ENCODE data around the gene FAM227B.
"Not testable (repeated sequence)": the region's sequence is repeated elsewhere in the genome, so short reads cannot be mapped to it uniquely, and the experiment has no call there.

The FAM227B gene

GRCh38 chr15:49383266-49383665, 237.4 kb downstream of the FAM227B start:
- TF ChIP-seq, protein P1, sequence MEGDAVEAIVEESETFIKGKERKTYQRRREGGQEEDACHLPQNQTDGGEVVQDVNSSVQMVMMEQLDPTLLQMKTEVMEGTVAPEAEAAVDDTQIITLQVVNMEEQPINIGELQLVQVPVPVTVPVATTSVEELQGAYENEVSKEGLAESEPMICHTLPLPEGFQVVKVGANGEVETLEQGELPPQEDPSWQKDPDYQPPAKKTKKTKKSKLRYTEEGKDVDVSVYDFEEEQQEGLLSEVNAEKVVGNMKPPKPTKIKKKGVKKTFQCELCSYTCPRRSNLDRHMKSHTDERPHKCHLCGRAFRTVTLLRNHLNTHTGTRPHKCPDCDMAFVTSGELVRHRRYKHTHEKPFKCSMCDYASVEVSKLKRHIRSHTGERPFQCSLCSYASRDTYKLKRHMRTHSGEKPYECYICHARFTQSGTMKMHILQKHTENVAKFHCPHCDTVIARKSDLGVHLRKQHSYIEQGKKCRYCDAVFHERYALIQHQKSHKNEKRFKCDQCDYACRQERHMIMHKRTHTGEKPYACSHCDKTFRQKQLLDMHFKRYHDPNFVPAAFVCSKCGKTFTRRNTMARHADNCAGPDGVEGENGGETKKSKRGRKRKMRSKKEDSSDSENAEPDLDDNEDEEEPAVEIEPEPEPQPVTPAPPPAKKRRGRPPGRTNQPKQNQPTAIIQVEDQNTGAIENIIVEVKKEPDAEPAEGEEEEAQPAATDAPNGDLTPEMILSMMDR (conservative IDR thresholded peaks at IDR 0.05): no peak
- no peak overlapping the region for H3K27ac ChIP-seq

DNA sequence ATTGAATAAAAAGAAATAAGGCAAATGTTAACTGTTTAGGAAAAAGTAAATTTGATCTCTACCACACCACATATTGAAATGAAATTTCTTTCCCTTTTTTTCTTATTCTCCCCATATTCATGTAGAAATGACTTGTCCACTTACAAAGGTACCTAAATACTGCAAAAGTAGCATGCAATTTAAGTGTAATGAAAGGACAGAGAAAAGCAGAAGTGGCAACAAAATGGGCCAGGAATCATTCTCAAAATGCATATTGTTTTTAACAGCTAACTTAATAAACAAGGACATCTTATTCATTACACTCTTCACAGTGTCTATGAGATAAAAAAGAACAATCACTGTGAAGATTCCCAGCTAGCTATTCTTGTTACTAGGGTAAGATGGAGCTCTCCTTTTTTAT, 238.2 kb downstream of the FAM227B start:
- TF ChIP-seq, protein P1 (conservative IDR thresholded peaks at IDR 0.05): no peak
- H3K27ac ChIP-seq: no peak overlapping the region

DNA sequence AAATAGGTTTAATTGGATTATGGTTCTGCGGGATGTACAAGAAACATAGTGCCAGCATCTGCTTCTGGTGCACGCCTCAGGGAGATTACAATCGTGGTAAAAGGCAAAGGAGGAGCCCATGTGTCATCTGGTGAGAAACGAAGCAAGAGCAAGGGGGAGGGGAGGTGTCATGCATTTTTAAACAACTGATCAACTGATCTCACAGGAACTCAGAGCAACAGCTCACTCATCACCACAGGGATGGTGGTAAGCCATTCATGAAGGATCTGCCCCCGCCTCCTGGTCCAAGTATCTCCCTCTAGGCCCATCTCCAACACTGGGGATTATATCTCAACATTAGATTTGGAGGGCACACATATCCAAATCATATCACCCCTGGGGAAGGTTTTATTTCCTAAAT, 239.7 kb downstream of the FAM227B start:
- TF ChIP-seq, protein P1 (conservative IDR thresholded peaks at IDR 0.05): no peak
- H3K27ac ChIP-seq: no peak overlapping the region

DNA sequence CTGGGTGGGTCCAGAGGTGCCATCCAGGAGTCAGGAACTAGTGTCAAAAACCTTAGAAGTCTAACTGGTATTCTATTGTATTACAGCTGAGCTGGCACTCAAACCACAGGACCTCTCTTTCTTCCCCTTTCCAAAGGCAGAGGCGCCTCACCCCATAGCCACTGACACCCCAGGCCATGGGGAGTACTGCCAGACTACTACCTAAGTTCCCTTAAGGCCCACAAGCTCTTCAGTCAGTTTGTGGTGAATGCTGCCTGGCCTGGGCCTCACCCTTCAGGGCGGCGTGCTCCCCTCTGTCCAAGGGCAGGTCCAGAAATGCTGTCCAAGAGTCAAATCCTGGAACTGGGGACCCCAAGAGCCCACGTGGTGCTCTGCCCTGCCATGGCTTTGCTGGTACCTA, 240.6 kb downstream of the FAM227B start:
- TF ChIP-seq, protein P1 (conservative IDR thresholded peaks at IDR 0.05): no peak
- H3K27ac ChIP-seq: no peak overlapping the region

DNA sequence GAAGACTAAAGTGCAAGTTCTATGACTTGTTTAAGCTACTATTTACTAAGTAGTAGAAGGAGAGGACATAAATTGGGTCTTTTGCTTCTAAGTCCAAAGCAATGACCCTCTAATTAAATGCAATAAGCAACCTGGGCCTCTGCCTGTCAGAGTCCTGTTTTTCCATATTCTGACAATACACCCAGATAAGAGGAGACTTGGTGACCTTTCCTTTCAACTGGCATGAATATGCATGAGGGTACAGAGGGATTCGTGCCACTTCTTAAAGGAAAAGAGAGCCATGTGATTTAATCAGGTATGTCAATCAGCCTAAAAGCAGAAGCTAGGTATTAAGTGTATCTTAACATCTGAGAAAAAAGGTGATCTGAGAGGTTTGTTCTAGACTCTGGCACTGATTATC, 248.3 kb downstream of the FAM227B start:
- no peak overlapping the region for H3K27ac ChIP-seq
- TF ChIP-seq, protein P1 (conservative IDR thresholded peaks at IDR 0.05): no peak

DNA sequence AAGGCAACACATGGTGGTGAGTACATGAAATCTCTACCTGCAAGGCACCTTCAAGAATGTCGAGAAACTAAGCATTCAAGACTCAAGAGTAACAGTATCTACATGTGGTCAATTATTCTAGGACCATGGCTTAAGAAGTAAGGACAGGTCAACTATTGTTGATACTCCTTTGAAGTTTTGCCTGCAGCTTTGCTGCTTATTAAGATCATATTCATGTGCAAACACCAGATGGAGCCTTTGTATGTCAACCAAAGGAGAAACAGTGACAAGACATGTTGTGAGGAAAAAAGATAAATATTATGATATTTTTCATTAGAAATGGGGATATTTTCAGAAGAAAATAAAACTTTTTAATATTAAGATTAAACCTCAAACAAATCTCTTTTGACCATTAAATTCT, 249.8 kb downstream of the FAM227B start:
- TF ChIP-seq, protein P1 (conservative IDR thresholded peaks at IDR 0.05): peak; percentile 55
- H3K27ac ChIP-seq: no peak overlapping the region

DNA sequence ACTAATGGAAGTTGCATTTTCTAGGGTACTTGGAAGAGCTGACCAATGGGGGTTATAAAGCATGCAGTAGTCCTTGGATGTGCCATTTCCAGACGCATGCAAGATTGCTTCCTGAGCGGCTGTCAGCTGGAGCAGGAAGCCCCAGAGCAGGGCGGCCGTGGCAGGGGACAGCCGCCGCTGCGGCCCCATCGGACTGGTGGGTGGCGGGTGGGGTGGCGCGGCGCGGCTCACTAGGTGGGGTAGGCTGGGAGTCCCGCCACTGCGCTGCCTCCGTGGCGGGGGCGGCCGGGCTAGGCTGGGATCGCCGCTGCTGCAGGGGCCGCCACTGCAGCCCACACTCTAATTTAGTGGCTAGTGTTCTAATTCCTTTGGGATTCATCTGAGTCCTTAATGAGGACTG, 254.1 kb downstream of the FAM227B start:
- TF ChIP-seq, protein P1 (conservative IDR thresholded peaks at IDR 0.05): no peak
- no peak overlapping the region for H3K27ac ChIP-seq

- TF ChIP-seq, protein P1 (conservative IDR thresholded peaks at IDR 0.05): no peak
Measured at GRCh38 chr15:49361370-49361769, 259.2 kb downstream of the FAM227B start.

DNA sequence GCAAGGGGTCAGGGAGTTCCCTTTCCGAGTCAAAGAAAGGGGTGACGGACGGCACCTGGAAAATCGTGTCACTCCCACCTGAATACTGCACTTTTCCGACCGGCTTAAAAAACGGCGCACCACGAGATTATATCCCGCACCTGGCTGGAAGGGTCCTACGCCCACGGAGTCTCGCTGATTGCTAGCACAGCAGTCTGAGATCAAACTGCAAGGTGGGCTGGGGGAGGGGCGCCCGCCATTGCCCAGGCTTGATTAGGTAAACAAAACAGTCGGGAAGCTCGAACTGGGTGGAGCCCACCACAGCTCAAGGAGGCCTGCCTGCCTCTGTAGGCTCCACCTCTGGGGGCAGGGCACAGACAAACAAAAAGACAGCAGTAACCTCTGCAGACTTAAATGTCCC, 266.2 kb downstream of the FAM227B start:
- not testable (repeated sequence) for H3K27ac ChIP-seq

More at GRCh38 chr15:49361370-49361769, 259.2 kb downstream of the FAM227B start:
- H3K27ac ChIP-seq: no peak overlapping the region

Measured in VCaP (cell line).